Astrocyte of the hippocampus (primary cell): ENCODE results near the gene POLE.

Experiments used
- DNase-seq: peaks from one replicate; pipeline ENCODE4 v3.0.0; 2011; ENCODE audit warnings: low read depth, low spot score

Gene POLE, protein sequence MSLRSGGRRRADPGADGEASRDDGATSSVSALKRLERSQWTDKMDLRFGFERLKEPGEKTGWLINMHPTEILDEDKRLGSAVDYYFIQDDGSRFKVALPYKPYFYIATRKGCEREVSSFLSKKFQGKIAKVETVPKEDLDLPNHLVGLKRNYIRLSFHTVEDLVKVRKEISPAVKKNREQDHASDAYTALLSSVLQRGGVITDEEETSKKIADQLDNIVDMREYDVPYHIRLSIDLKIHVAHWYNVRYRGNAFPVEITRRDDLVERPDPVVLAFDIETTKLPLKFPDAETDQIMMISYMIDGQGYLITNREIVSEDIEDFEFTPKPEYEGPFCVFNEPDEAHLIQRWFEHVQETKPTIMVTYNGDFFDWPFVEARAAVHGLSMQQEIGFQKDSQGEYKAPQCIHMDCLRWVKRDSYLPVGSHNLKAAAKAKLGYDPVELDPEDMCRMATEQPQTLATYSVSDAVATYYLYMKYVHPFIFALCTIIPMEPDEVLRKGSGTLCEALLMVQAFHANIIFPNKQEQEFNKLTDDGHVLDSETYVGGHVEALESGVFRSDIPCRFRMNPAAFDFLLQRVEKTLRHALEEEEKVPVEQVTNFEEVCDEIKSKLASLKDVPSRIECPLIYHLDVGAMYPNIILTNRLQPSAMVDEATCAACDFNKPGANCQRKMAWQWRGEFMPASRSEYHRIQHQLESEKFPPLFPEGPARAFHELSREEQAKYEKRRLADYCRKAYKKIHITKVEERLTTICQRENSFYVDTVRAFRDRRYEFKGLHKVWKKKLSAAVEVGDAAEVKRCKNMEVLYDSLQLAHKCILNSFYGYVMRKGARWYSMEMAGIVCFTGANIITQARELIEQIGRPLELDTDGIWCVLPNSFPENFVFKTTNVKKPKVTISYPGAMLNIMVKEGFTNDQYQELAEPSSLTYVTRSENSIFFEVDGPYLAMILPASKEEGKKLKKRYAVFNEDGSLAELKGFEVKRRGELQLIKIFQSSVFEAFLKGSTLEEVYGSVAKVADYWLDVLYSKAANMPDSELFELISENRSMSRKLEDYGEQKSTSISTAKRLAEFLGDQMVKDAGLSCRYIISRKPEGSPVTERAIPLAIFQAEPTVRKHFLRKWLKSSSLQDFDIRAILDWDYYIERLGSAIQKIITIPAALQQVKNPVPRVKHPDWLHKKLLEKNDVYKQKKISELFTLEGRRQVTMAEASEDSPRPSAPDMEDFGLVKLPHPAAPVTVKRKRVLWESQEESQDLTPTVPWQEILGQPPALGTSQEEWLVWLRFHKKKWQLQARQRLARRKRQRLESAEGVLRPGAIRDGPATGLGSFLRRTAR (N-terminal part only)

GRCh38 chr12:132687211-132688164 lies at the start of gene POLE, which contains the start of gene PXMP2:
Gene POLE, minus strand, starts transcription at chr12:132687342. Its CDS starts 27 bp downstream, at chr12:132687315.
Gene PXMP2, plus strand, starts transcription at chr12:132687587. Its CDS starts 84 bp downstream, at chr12:132687671.
- DNase-seq, result peak; percentile 99

- DNase-seq, result no peak
These were observed 49.8 kb upstream of the POLE start for GRCh38 chr12:132736913-132737312.

DNA sequence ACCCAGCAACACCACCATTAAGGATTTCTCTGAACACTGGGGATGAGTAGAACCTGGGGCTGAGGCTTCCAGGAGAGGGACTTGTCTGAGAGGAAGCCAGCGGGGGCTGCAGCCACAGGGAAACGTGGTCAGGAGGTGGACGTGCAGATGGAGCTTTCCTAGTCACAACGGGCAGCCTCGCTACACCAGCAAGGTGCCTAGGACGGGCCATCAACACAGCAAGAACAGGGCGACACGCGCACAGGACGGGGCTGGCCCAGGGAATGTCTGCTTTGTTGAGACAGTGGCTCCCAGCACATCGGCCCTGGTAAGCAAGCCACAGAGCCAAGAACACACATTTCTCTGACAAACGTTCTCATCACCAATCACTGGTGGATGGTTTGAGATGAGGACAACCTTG lies 49.2 kb upstream of the POLE start:
- no peak for DNase-seq

- no peak for DNase-seq
These were observed 48.4 kb upstream of the POLE start for GRCh38 chr12:132735496-132735895.

DNA sequence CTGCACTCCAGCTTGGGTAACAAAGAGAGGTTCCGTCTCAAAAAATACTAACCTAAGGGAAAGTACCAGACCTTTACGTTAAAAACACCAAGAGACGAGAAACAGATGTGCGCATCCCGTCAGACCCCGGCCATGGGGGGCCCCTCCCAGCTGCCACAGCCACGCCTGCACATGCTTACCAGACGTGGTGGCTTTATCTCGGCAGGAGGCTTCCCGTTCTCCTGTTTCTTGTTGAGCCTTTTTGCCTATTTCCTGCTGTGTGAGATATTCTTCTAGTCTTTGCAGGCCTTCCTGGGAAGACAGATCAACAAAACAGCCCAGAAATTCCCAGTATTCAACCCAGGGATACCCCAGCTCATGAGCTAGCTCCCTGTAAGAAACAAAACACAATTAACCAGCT lies 47.1 kb upstream of the POLE start:
- DNase-seq, result no peak

DNA sequence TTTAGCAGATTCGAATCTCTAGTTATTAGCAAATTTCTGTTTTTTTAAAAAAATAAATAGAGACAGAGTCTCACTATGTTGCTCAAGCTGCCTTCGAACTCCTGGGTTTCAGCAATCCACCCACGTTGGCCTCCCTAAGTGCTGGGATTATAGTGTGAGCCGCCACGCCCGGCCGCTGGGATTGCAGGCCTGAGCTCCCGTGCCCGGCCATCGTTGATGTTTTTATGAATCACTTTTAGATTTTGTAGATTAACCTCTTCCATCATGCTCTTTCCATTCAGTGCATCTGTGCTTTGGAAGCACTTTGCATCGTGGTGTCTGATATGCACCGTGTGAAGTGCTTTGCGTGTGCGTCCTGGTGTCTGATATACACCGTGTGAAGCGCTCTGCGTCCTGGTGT lies 44.4 kb upstream of the POLE start:
- DNase-seq, result no peak

- DNase-seq, result no peak
These were observed 43.2 kb upstream of the POLE start for GRCh38 chr12:132730353-132730752.

- DNase-seq, result no peak
These were observed 42.6 kb upstream of the POLE start for GRCh38 chr12:132729541-132730320.

DNA sequence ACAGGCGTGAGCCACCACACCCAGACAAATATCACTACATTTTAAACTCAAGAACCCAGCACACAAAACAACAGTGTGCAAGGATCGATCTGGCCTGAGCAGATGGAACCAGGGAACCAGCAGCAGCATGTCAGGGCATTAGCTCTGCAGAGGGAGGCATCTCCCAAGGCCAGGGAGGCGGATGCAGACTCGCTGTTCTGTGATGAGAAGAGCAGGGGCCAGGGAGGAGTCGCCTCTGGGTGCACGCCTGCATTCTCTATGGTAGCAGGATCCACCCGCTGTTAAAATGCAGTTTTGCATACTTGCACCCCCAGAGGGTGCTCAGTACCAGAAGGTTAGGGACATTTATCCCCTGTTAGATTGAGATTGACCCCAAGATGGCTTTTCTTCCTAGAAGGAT lies 41.4 kb upstream of the POLE start:
- DNase-seq, result no peak

- DNase-seq, result no peak
These were observed 40.1 kb upstream of the POLE start for GRCh38 chr12:132727091-132727794.

DNA sequence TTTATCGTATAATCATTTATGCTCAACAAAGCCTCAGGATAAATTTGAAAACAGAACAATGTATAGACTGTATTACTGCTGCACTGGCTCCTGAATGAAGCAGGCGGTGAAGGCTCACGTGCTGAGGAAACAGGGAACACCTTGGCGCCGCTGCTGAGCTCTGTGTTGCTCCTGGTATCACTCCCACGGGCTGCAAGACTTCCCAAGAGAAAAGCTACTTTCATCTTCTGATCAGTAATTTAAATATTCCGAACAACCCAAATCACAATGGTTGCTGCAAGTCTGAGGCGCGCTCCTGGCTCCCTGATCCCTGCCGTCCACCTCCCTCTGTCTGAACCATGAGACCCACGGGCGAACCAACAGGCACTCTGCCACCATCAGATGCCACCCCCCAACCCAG lies 39.2 kb upstream of the POLE start:
- no peak for DNase-seq

- no peak for DNase-seq
These were observed 37.5 kb upstream of the POLE start for GRCh38 chr12:132724506-132725241.

- DNase-seq, result peak; percentile 67
These were observed 36.6 kb upstream of the POLE start for GRCh38 chr12:132723764-132724140.

DNA sequence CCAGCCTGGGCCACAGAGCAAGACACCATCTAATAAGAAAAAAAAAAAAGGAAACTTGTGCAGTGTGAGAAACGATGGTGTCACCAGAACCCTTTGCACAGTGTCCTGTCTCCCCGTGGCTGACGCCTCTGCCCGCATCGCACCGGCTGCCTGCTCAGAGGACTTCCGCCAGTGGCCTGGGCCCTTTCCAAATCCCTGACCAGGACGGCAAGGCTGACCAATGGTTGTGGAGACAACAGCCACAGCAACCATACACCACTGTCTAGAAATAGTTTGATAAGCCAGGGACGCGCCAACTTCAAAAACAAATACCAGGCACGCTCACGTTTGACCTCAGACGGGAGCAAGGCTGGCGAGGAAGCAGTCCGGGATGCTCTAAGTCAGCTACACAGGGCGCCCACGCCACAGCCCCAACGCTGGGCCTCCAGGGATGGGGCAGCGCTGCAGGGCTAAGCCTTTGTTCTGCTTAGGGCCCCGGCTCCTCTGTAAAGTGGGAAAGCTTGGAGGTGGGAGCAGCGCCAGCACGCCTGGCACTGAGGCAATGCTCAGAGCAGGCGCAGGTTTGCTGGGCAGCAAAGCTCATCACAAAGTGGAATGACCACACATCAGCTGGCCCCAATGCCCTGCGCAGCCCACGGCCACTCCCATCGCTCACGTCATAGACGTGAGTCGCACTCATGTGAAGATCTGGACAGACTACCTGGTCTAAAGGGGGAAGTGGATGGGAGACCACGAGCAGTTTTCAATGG lies 36.0 kb upstream of the POLE start:
- DNase-seq, result peak; percentile 61

- no peak for DNase-seq
These were observed 33.6 kb upstream of the POLE start for GRCh38 chr12:132720606-132721345.

- DNase-seq, result no peak
These were observed 32.8 kb upstream of the POLE start for GRCh38 chr12:132719954-132720324.
